Fibroblast of the aortic adventitia (primary cell): Measurements from ENCODE around the gene ZCCHC18. TPM values are rescaled to one million over a fixed set of nuclear protein-coding genes. Genes with fewer than 3 reads are reported as not detected.
A peak's percentile ranks its signal among the peaks of the same experiment; 100 is the strongest.

Experiments used
- DNase-seq: peaks from one replicate; pipeline ENCODE4 v3.0.0-alpha.2; 2010; ENCODE audit warnings: low read depth
- H3K4me3 ChIP-seq: 2 replicates; pipeline ENCODE4 v1.5.1; 2011; ENCODE audit warnings: low read depth, mild to moderate bottlenecking, control low read depth, low read length, moderate library complexity
- CTCF ChIP-seq: IDR thresholded peaks from 2 replicates; pipeline ENCODE4 v1.5.1; 2011; ENCODE audit warnings: mild to moderate bottlenecking, low read length, control low read depth, inconsistent platforms; ENCODE audit not compliant: insufficient read depth
- total RNA-seq: library from RNA; depleted of rRNA; stranded (reverse); fragments of >200 nt; gene quantifications from 2 replicates; pipeline ENCODE4 v1.2.3, GENCODE V29; 2012; ENCODE audit warnings: low replicate concordance

Gene ZCCHC18
- total RNA-seq, 1 donor: 0.27 TPM

DNA sequence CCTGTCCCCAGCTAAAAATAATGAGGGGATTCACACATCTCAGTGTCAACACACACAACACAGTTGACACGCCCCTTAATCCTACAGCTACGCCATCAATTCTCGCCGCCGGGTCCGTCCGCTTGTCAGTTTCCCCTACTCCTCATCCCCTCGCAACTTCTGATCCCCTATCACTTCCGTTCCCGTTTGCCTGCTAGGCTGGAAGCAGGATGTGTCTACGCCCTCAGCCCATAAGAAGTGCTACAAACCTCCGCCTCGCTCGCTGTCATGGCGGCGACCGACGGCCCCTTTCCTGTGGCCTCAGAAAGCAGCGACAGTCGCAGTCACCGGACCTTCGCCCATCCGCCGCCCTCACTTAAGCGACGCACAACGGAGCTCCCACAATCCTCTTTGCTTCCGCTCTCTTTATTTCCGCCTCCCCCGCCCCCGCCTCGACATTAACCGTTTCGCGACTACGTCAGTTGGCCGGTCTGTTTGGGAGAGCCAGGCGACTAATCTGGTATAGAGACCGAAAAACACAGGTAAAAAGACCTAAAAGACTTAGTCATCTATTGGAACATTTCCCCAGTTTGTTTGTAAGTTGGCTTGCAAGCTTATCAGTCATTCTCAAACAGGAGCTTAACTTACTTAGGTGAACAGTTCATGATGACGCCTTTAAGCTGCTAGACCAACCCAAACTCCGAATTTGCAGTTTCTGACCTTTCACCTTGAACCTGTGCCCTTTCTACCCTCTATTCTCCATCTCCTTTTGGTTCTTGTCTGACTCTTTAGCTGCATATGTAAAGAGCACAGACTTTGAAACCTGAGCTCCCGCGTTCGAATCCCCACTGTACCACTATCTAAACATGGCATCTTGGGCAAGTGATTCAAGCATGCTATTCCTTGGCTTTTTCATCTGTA lies 44.6 kb downstream of the ZCCHC18 start, which contains the start of gene SLC25A53:
TSS of gene SLC25A53 (minus strand) at position 380 of the 900 bp plus-strand sequence. CDS start 51,752 bp downstream, outside the sequence.
- peak within 1 kb of the TSS; percentile 81 for H3K4me3 ChIP-seq
- no peak for TF ChIP-seq CTCF
- peak; percentile 80 for DNase-seq

Other genes with a start within 250 kb of the ZCCHC18 start
- 7.0 and 7.6 TPM in 2 replicates for gene TMSB15B, start 149.9 kb upstream of the ZCCHC18 start, total RNA-seq
- not detected in 2 replicates for gene H2BW1, start 98.8 kb upstream of the ZCCHC18 start, total RNA-seq
- gene H2BW2, start 72.6 kb upstream of the ZCCHC18 start, total RNA-seq: not detected in 2 replicates
- 3.3 and 5.1 TPM in 2 replicates for gene TMSB15C, start 36.3 kb upstream of the ZCCHC18 start, total RNA-seq
- 3.6 and 12.9 TPM in 2 replicates for gene SLC25A53, start 44.5 kb downstream of the ZCCHC18 start, total RNA-seq
- 10.5 and 16.7 TPM in 2 replicates for gene FAM199X, start 53.9 kb downstream of the ZCCHC18 start, total RNA-seq
- not detected in 2 replicates for gene ESX1, start 142.4 kb downstream of the ZCCHC18 start, total RNA-seq